ENCODE measurements around the gene LRRC3C.

- TF ChIP-seq GATA3 (IDR thresholded peaks at IDR 0.05; ENCODE audit: low read depth, low read length) (no peak), GATA2 (IDR thresholded peaks at IDR 0.05; ENCODE audit: low read depth, low read length) (no peak)
These were observed 36.3 kb downstream of the LRRC3C start for GRCh38 chr17:39963829-39964228.
